DMS 273 treated with DMSO at 0.1 percent for 48 hours (cell line): ENCODE results near the gene FSTL4.

Source experiments
- DNase-seq: peaks from one replicate; lab custom pipeline; 2025; lab: John Stamatoyannopoulos, UW

FSTL4 gene

DNA sequence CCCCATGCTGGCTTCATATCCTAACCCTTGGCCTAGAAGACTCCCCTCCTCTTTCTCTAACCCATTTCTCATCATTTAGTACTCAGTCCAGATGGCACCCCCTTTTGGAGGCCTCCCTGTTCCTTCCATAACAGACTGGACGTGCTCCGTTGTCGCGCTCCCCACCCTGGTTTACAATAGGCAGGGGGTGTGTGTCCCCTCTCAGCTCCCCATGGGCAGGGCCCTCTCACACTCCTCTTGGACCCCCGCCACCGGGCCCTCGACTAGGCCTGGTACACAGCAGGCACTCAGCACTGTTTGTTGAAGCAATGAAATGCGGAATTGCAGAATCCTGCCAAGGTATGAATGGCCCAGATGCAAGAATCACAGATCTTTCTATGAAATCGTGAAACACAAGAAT lies 227.4 kb downstream of the FSTL4 start:
- no peak for DNase-seq

DNA sequence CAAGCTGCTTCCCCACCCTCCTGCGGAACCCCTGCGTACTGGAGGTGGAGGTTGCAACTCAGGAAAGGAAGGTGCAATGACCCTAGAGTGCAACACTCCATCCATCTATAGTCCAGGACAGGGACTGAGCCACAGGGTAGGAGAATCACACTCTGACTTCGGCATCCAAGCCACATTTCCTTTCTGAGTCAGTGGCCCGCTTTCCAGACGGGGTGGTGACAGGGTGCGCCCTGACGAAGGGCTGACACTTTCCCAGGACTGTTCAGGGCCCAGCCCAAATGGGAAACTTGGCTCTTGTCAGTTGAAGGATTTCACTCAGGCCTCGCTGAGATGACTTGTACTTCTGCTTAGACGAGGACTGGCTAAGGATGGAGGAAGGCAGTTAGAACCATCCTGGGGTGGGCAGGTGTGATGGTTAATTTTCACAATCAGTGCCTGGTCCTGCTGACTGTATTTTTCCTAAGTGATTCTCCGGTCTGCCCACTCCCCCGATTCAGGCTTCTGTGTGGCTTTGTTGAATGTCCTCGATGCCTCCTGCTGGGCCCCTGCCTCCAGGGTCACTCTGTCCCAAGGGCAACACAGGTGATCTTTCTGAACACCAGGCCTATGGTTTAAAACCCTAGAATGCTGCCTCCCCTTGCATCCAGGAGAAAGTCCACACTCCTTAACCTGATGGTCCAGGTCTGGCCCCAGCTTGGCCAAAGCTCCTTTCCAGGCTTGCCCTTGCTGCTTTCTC lies 228.1 kb downstream of the FSTL4 start:
- no peak for DNase-seq

DNA sequence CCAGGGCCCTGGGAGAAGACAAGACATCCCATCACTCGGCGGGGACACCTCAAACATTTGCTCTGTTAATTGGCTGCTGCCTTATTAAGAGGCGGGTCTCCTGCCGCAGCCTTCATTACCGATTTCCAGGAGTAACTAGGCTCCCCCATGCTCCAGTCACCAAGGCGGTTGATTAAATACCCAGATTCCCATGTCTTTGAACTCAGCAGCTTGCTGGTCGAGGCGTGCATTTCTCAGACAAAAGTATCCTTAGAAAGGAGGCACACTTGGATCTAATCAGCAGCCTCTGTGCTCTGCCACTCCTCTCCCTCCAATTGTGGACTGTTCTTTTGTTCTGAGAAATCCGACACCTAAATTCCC lies 228.8 kb downstream of the FSTL4 start:
- no peak for DNase-seq

DNA sequence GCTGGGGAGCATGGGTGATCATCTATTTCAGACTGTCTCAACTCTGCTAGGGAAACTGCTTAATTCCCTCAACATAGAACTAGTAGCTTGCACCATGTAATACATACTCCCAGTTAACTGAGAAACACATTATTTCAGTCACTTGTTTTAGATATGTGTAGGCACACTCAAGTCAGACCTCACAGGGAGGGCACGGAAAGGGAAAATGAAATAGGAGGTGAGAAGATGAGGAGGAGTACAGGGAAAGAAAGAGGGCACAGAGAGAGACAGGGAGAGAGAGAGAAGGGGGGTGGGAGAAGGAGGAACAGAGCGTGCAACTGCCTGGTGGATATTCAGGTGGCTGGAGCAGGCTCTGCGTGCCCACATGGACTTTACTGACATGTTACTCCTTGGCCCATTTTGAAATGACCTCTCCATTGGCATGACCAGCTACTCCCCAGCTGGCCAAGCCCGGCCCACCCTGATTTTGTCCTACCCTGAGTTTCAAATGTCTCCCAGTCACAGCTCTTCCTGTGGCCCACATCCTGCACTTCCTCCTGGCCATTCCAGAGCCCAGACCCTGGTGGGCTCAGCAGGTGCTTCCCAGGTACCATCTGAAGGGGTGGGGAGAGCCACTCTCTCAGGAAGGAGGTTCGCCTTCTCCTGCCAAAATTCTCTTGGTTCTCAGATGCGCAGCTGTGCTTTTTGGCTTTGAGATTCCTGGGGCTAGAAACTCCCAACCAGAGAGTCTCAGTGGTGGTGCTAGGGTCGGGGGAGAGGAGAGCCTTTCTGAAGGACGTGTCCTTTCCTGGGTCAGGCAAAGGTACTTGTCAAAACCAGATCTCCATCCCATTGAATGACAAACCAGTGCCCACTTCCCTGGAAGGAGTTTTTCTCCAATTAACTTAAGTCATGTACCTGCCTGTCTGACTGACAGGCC lies 229.4 kb downstream of the FSTL4 start:
- no peak for DNase-seq

DNA sequence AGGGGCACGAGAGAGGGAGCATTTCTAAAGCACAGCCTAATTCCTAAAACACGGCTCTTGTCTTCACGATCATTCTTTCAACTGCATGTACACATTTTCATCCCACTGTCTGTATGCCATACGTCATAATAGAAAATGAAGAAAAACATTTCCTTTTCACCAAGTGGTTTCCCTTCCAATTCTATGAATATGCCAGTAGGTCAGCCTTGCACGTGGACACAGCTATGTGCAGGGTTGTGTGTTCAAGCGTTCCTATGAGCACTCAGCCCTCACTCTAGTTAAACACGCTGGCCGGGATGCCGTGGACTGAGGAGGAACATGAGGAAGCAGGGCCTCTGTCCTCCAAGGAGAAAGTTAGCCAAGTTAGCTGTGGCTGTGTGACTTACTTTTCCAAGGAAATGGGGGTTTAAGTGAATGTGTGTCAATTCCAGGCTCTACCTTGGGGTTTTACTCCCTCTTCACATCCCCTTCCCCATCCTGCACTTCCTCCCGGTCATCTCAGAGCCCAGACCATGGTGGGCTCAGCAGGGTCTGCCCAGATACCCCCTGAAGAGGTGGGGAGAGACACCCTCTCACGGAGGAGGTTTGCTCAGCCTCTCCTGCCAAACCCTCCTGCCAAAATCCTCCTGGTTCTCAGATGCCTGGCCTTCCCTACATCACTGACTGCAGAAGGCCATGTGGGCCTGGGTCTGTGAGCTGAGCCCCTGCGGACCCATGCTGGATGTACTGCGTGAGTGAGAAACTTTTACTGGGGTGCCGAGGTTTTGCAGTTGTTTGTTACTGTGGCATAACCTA lies 230.6 kb downstream of the FSTL4 start:
- no peak for DNase-seq

DNA sequence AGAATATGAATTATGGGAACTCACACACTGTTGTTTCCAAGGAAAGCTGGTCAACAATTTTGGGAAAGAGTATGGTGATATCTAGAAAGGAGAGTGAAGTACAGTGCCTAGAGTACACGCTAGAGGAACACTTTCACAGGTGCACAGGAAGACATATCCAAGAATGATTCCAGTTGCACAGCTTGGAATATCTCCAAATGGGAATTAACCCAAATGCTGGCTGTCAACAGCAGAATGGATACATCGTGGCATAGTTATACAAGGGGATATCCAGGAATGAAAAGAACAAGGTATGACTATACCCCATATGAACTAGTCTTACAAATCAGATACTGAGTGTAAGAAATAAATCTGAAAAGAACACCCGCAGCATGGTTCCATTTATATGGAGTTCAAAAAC lies 231.3 kb downstream of the FSTL4 start:
- DNase-seq = no peak

DNA sequence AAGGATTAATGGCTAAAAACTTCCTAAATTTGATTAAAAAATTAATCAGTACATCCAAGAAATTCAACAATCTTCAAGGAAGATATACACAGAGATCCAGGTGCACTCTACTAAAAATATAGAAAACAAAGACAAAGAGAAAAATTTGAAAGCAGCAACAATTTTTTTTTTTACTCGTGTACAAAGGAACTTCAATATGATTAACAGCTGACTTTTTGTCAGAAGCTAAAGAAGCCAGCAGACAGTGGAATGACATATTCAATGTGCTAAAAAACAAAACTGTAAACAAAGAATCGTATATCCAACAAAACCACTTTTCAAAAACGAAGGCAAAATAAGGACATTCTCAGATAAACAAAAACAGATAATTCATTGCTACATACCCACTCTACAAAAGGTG lies 234.6 kb downstream of the FSTL4 start:
- no peak for DNase-seq

DNA sequence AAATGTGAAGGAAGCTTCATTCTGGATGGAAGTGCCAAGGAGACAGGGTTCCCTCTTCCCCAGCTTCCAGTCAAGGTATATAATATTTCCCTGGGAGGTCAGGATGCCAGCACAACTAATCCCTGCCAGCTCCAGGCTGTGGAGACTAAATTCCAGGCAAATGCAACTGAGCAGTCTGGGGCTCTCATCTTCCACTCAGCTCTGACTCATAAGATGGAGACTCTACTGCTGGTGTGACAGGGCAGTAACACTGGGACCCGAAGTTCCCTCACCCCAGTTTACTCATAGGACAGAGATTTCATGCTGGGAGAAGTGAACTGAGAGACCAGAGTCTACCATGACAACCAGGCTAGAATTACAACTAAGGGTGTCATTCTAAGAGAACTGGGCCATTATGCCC lies 235.4 kb downstream of the FSTL4 start:
- DNase-seq = no peak

DNA sequence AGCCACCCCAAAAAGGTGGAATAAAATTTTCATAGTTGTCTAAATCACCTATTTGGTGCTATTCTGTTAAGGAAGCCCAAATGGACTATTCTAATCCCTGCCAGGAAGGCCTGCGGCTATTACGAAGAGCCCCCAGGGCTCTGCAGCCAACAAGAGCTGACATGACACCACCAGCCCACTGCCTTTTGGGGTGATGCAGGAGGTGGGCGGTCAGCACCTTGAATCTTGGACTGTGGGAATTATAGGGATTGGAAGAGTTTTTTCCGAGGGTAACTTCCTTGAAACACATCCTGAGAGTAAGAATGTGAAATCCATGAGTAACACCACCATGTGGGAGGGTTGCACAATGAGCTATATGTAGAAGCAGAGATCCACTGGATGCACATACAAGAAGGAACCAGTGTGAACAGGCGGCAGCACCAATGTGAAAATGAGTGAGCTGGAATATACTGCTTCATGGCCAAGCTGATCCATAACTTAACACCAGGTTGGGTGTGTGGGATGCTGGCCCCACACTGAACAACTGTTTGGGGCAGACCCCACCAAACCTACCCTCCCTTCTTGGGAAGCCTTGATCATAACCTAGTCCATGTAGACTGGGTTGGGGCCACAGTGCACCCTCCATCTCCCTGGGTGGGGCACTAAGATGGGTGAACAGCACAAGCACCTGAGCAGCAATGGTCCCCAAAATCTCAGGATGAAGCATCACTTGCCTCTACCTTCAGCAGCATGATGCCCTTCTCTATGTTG lies 239.0 kb downstream of the FSTL4 start:
- no peak for DNase-seq

DNA sequence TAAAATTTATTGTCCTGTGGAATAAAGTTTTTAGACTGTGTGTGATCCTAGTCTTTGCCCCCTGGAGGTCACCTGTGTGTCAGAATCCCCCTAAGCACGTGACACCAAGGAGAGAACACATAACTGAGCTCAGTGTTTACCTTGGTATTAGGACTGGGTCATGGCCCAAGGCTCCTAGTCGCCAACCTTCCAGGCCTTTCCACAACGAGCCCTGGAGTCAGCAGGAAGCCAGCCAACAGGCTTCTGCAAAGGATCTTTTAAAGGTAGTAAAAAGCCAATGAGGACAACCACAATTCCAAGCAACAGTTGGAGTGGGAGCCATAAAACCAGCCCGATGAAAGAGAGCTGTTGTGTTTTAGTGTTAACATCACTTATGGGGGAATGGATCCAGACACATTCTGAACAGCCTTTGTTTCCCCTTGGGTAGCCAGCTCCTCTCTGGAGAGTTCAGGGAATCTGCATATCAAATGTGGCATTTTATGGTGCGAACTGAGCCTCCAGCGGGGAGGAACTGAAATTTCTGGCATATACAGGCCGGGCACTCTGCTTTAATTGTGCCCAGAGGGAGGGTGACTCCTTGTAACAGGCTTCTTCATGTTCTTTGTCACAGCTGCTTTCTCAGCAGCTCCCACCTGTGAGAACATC lies 239.9 kb downstream of the FSTL4 start:
- no peak for DNase-seq

DNA sequence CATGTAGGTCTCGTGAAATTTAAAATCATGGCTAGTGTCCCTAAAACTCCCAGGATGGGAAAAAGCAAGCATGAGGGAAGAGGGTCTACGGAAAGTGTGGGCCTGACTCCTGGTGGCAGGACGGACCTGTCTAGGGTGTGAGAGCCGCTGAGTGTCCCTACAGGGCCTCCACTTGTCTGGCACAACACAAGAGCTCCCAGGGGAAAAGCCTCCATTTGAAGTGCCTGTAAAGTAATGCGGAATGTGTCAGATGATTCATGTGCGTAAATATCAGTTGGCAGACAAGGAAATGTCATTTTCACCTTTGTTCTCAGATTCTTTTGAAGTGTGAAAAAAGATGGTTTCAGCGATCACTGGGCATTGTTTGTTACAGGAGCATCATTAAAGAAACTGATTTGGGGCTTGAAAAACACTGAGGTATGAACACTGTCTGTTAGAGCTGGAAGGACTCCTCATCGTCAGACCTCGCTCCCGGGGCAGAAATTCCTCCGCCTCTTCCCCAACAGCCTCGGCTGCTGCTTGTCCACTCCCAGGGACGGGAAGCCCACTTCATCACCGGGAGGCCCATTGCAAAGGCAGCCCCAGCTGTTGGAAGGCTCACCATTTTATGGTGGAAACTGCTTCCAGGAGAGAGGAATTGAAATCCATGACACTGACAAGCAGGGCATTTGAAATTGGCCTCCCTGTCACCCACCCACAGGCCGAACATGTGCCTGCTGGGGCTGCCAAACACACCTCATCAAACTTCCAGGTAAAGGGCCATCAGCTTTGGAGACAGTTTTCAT lies 240.8 kb downstream of the FSTL4 start:
- DNase-seq = no peak

DNA sequence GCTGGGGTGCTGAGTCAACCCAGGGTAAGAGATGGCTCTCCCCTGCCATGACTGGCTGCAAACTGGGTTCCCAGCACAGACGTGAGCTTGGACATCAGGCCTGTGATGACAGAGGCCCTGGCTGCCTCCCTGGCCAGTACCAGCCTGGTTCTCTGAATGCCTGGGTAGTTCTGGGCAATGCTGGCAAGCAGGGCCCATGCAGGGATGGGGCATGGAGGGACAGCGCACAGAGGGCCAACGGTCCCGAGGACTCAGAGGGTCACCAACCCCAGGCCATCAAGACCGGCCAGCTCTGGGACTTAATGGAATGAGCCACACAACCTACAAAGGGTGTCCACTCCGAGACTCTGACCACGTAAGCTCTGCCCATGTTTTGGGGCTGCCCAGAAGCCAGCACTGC lies 241.4 kb downstream of the FSTL4 start:
- no peak for DNase-seq

DNA sequence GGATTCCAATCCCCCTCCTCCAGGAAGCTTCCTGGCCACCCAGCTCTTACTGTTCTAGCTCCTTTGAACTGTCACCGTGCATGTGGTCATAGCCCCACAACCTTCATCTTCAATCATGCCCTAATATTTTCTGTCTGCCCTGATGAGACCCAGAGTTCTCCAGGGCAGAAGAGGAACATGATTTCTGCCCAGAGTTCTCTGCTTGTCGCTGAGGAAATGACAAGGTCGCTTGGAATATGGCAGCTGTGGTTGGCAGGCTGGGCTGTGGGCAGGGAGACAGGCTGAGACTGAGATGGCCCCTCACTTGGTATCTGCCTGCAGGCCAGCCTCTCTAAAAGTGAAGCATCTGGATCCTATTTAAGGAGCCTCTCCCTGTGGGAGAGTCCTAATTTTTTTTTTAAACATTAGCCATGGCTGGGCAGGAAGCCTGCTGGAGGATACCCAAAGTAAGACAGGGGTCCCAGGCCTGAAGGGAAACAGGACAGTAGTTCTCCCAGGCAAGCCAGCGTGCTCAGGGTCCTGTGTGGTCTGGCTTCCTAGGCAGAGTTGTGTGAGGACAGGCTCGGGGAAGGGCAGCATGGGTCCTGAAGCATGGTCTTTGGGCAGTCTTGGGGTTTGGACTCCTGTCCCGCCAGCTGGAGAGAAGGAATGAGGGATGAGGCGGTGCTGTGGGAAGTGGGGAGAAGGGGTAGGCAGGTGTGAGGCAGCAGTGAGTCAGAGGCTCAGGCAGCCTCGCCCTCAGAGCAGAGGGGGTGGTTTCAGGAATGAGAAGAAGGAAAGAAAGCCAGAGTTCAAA lies 242.1 kb downstream of the FSTL4 start:
- DNase-seq = no peak

DNA sequence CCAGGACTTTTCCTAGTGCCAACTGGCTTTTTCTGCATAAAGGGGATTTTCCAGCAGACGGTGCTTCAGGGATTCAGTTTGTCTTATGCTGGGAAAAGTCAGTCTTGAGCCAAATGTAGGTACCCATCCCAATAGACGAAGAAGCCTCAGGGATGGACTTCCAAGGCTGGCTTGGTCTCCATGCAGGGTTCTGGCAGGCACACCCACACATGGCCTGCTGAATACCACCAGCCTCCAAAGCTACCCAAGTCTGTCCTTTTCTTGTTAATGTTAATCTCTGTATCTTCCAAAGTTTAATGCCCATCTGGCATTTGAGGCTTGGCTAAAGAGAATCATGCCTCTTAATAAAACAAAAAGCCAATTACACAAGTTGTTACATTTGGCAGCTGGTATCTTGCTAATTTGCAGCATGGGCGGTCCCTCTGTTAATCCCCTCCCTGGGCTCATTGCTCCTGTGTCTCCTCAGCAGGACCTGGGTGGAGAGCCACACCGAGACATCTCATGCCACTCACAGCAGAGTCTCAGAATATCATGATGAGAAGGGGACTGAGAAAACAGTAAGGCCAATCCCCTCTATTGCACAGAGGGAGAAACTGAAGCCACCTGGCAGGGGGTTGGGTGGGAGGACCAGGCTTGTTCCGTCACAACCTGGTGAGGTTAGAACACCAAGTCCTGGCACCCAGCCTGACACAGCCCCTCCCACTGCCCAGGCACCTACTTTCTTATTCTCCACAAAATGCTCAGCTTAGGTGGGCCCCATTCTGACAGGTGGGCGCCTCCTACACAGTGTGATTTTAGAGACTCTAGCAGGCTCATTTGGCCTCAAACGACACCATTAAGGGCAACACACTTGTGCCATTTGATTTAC lies 243.2 kb downstream of the FSTL4 start:
- peak; percentile 30 for DNase-seq

DNA sequence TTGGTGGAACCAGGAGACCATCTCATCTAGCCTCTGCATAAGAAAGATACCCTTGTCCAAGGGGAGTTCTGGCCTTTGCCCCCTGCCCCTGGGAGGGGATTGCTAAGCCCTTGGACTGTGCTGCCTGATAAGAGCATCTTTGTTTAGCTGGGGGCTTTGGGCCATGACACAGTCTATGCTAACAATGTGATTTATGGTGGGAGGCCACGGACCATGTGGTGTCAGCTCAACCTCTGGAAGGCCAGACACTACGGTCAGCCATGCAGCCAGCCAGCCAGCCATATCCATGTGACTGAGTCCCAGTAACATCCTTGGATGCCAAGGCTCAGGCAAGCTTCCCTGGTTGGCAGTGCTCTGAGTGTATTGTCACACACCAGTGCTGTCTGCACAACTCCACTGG lies 244.4 kb downstream of the FSTL4 start:
- DNase-seq = no peak

DNA sequence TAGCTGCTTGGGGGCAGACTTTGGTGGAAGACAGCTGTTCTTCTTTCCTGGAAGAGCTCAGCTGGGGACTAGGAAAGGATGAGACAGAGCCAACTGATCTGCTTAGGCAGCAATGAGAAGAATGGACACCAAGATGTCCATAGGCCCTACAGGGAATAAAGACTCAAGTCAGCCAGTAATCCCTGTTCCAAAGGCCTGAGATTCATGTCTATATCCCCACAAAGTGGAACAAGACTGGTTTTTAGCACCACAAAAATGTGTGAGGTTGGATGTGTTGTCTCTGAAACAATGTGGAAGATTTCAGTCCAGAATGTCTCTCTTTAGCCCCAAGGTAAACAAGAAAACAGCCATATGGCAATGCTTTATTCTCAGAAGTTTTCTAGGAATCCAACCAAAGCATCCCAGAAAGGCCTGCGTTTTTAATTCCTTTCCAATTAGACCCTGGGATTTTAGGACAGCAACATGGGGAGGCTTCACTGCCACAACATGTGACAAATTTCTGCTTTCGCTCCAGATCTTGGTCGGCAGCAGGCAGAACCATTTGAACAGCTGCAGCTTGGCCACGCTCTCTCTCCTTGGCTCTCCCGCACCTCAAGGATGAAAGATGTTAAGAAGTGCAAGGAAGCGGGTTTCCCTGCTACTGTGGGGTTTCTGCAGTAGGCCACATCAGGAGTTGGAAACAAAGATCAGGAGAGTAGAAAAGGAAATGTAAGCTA lies 245.1 kb downstream of the FSTL4 start:
- no peak for DNase-seq

DNA sequence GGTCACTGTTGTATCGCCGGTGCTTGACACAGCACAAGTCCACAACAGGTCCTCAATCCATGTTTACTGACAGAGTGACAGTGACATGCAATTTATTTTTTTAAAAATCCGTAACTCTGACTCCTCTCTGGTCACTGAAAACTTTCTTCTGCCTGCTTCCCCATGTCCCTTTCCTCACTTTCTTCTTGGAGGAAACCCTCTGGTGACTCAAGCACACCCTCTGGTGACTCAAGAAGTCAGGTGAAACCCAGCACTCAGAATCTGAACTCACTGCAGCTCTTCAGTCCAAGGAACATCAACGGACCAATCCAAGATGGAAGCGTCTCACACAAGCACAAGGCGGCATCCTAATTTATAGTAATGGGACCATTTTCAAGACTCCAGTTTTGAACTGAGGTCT lies 245.9 kb downstream of the FSTL4 start:
- no peak for DNase-seq

DNA sequence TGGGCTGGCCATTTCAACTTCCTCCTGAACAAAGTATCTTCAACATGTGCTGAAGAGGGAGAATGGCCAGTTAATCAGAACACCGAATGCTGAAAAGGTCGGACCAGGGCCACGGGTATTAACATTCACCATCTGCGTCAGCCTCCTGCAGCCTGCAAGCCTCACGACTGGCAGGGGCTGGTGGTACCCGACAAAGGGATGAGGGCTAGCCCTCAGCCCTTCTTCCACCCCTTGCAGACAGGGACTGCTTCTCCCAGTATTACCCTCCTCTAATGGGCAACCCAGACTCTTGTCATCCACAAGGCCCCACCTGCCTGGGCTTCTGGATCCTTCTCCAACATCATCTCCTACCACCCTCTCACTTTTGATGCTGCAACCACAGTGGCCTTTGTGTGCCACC lies 246.6 kb downstream of the FSTL4 start:
- no peak for DNase-seq
